Stimulated activated CD4-positive, alpha-beta T cell treated with anti-CD3 and anti-CD28 coated beads, Interleukin-15, amount 100 ng/mL, for 48 hours (primary cell): ENCODE measurements around the gene RMRP.

Experiments
- DNase-seq, 2 donors: peaks; one replicate each; pipeline ENCODE4 v3.0.0-alpha.2; 2020; ENCODE audit warnings: low read depth in 2 of 2

The RMRP gene

DNA sequence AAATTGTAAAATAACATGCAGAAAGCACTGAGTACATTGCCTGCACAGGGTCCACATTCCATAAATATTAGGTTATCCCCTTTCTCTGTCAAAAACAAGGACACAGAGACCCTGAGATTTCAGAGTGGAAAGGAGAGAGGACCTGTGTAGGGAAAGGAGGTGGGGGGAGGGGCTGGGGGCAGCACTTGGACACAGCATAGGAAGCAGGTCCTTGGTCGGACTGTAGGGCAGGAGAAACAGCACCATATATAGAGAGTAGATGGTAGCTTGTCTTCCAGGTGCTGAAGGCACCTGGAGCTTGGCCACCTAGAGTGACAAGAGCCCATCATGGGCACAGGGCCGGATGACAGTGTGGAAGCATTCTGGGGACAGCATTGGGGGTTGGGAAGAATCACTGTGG is 29.5 kb upstream of the RMRP start:
- no peak for DNase-seq

DNA sequence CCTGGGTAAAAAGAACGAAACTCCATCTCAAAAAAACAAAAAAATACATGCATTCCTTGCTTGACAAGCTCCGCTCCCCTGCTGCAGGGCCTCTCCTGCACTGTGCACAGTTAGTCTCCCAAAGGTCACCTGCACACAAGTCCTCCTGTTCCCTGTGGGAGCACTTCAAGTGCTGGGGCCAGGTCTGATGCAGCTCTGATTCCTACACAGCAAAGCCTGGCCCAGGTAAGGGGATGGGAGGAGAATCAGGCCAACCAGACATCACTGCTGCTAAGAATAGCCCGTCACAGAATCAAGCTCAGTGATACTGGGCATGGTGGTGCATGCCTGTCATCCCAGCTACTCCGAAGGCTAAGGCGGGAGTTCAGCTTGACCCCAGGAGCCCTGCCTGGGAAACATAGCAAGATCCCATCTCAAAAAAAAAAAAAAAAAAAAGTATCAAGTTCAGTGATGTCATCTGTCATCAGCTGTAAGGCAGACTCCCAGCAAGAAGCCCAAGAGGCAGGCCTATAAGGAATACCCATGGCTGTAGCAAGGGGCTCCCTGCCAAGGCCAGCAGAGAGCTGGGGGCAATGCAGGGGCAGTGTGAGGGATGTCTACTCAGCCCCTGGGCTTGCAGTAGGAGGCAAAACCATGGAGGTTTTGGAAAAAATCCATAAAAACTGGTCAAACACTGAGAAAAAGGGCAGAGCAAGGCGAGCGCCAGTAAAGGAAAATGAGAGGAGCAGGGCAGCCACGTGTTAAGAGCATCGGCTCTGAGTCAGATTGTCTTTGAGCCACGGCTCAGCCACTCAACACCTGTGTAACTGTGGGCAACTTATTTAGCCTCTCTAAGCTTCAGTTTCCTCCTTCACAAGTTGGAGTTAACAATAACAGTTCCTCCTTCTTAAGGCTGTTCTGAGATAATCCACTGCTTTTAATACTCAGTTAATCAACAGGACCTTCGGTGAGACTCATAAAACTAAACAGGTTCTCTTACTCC is 28.7 kb upstream of the RMRP start:
- DNase-seq: no peak

- no peak for DNase-seq
Observed at GRCh38 chr9:35685506-35685905, 27.7 kb upstream of the RMRP start.

DNA sequence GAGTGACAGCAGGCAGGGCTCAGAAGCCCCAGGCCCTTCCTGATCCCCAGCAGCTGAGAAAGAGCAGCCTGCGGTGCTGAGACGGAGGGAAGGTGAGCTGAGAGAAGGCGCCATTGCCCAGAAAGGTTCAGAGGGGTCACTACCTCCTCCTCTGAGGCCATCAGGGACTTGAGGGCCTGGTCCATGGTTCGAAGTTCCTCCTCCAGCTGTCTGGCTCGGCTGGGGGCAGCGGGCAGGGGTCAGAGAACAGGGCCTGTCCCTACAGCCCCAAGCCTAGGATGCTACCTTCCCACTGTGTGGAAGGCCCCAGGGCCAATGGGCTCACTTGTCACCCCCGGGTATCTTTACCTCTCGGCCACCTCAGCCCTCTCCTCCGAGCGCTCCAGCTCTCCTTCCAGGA is 27.1 kb upstream of the RMRP start:
- DNase-seq: no peak

DNA sequence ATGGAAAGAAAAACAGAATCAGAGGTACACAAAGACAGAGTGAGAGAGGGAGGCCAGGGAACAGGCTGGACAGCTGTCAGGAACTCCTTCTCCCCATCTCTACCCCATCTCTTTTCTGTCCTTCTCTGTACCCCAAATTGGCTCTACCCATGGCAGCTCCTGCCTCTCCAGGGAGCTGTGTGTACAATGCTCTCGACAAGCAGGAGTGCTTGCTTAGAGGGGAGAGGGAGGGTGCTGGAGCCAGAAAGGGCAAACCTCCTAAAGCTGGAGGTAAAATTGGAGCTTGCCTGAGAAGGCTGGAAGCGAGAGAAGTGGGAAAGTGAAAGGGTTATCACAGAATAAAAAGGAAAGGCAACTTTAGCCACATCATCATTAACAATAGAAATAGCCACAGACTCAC is 25.5 kb upstream of the RMRP start:
- no peak for DNase-seq

- no peak for DNase-seq
Observed at GRCh38 chr9:35682520-35683315, 24.9 kb upstream of the RMRP start.

GRCh38 chr9:35682051-35682450 is 24.2 kb upstream of the RMRP start:
- DNase-seq: no peak

GRCh38 chr9:35681341-35682002 is 23.7 kb upstream of the RMRP start:
- DNase-seq: no peak

DNA sequence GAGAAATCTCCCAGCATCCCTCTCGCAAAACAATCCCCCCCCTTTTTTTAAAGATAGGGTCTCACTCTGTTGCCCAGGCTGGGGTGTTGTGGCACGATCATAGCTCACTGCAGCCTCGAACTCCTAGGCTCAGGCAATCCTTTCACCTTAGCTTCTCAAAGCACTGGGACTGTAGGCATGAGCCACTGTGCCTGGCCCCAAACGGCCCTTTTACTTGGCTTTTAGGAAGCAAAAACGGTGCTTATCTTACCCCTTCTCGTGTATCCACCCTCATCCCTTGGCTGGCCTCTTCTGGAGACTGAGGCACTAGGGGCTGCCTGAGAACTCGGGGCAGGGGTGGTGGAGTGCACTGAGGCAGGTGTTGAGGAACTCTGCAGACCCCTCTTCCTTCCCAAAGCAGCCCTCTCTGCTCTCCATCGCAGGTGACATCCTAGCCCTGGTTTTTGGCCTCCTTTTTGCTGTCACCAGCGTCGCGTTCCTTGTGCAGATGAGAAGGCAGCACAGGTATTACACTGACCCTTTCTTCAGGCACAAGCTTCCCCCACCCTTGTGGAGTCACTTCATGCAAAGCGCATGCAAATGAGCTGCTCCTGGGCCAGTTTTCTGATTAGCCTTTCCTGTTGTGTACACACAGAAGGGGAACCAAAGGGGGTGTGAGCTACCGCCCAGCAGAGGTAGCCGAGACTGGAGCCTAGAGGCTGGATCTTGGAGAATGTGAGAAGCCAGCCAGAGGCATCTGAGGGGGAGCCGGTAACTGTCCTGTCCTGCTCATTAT is 22.7 kb upstream of the RMRP start:
- DNase-seq: no peak

DNA sequence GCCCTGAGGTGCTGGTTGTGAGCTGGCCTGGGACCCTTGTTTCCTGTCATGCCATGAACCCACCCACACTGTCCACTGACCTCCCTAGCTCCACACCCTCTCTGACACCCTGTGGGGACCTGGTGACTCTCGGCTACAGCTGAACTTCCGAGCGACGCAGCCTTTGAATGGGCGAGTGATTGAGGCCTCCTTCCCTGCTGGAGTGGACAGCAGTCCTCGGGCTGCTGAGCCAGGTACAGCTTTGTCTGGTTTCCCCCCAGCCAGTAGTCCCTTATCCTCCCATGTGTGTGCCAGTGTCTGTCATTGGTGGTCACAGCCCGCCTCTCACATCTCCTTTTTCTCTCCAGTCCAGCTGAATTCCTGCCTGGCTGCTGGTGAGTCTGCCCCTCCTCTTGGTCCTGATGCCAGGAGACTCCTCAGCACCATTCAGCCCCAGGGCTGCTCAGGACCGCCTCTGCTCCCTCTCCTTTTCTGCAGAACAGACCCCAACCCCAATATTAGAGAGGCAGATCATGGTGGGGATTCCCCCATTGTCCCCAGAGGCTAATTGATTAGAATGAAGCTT is 22.0 kb upstream of the RMRP start:
- DNase-seq: no peak

GRCh38 chr9:35679091-35679490 is 21.3 kb upstream of the RMRP start:
- DNase-seq: no peak

GRCh38 chr9:35675732-35676392 is 18.0 kb upstream of the RMRP start:
- DNase-seq: no peak

- DNase-seq: no peak
Observed at GRCh38 chr9:35675204-35675603, 17.4 kb upstream of the RMRP start.

GRCh38 chr9:35674025-35674361 is 16.2 kb upstream of the RMRP start:
- no peak for DNase-seq

- no peak for DNase-seq
Observed at GRCh38 chr9:35673132-35674024, 15.6 kb upstream of the RMRP start, which contains the start of gene CA9. CA9 (plus strand) TSS chr9:35673928; CDS start chr9:35673960, 32 bp downstream.

DNA sequence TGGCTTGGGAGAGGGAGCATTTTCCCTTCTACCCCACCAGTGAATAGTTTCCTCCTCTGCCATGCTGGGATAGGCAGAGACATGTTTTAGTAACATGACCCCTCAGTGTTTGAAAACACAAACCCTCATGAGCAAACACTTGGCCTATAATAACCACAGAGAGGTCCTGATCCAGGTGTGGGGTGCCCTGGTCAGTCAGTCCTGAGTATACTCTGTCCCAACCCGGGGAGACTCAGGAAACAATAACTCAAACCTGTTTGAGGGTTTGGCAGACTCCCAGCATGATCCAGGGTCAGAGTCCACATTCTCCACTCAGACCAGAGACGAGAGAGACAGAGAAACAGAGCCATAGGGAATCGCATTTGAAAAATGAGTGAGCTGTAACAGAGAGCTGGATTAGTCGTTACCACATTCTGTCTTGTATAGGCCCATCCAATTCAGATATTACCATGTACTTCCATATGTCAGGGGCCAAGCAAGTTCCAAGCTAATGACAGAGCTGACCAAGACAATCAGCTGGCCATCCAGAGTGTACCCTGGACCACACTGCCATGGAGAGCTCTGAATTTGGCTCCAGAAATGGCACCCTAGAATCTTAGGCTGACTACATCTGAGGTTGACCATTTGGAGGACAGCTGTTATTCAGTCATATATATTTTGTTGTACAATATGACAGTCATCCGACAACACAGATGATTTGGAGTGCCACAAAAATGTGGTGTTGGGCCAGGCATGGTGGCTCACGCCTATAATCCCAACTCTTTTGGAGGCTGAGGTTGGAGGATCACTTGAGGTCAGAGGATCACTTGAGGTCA is 11.7 kb upstream of the RMRP start:
- no peak for DNase-seq

DNA sequence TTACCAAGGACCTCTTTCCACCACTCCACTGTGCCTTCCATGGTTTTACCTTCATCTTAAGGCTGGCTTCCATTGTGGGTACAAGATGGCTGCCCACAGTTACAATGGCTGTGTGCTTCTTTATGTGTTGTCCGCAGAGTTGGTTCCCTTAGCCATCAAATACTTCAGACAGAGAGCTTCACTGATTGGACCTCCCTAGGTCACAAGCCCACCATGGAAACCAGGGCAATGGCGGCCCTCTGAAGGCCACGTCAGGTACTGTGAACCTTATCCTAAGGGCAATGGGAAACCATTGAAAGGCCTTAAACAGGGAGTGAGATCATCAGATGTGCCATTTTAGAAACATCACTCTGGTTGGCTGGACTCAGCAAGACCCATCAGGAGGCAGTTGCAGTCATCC is 10.1 kb upstream of the RMRP start:
- DNase-seq: no peak

GRCh38 chr9:35666549-35666948 is 8.7 kb upstream of the RMRP start:
- no peak for DNase-seq

GRCh38 chr9:35666045-35666444 is 8.2 kb upstream of the RMRP start:
- DNase-seq: no peak
